HepG2 (cell line): ENCODE results near the gene GLIS1. TPM values are rescaled to one million over a fixed set of nuclear protein-coding genes. Genes with fewer than 3 reads are reported as not detected.

ENCODE experiments used
- ATAC-seq: fragments of 200-7000 bp; cut with Tn5 transposase; 3 replicates; pipeline ENCODE4 v1.9.1; 2020; ENCODE audit warnings: mild to moderate bottlenecking, moderate library complexity
- BruUV-seq: library from RNA; stranded (reverse); fragments of 400-500 nt; replicated peaks from 2 replicates; lab custom pipeline; 2021; lab: Mats Ljungman, UMichigan
- CTCF ChIA-PET: fragments of 300-600 bp; formaldehyde crosslinking; extraction: SDS; loops from one replicate; lab custom pipeline; 2021; ENCODE audit warnings: low total read pairs, inconsistent platforms, low intra/inter-chr PET ratio; lab: Yijun Ruan, JAX
- POLR2A ChIA-PET: fragments of 350-600 bp; sonication (Branson Sonifier 250); formaldehyde crosslinking; loops from one replicate; lab custom pipeline; 2020; ENCODE audit warnings: antibody characterized with exemption, inconsistent platforms; lab: Yijun Ruan, JAX
- DNase-seq: peaks from one replicate; pipeline ENCODE4 v3.0.0-alpha.2; 2015; ENCODE audit warnings: low spot score
- FAIRE-seq: peaks from 3 replicates; lab custom pipeline; 2011; peaks lifted over from hg19 to GRCh38; lab: Jason Lieb, UNC
- H2AFZ ChIP-seq: one replicate; pipeline ENCODE4 v1.6.1; 2011; ENCODE audit warnings: low read length, inconsistent platforms
- H3K27ac ChIP-seq: fragments of 300-600 bp; 3 replicates; pipeline ENCODE4 v1.8.0; 2011; ENCODE audit warnings: mixed run types, mild to moderate bottlenecking, mixed read lengths, low read length, inconsistent platforms; ENCODE audit not compliant: insufficient read depth; ENCODE audit errors: extremely low read length
- H3K27me3 ChIP-seq, 2 experiments: fragments of 200-600 bp in 1 of 2; 2 replicates in 1 of 2; 3 replicates in 1 of 2; pipeline versions ENCODE4 v1.6.0 to v1.8.0; 2011; ENCODE audit warnings: low read length in 2 of 2, mild to moderate bottlenecking in 2 of 2, moderate library complexity in 2 of 2, inconsistent platforms in 1 of 2; ENCODE audit not compliant: insufficient read depth in 2 of 2, control insufficient read depth in 1 of 2
- H3K36me3 ChIP-seq, 2 experiments: fragments of 200-600 bp in 1 of 2; replicated peaks in 1 of 2; 2 replicates in 1 of 2; 3 replicates in 1 of 2; pipeline versions ENCODE4 v1.5.1 to v1.8.0; 2011; ENCODE audit warnings: low read length in 2 of 2, inconsistent platforms in 1 of 2; ENCODE audit not compliant: insufficient read depth in 2 of 2, control insufficient read depth in 1 of 2
- H3K4me1 ChIP-seq: 2 replicates; pipeline ENCODE4 v1.5.1; 2012; ENCODE audit warnings: low read length, inconsistent platforms; ENCODE audit not compliant: insufficient read depth
- H3K4me2 ChIP-seq: 2 replicates; pipeline ENCODE4 v1.6.0; 2011; ENCODE audit warnings: low read depth, low read length, inconsistent platforms
- H3K4me3 ChIP-seq, 3 experiments: fragments of 200-600 bp in 1 of 3; sonication (generic), shearing (Covaris generic) in 1 of 3; replicated peaks in 1 of 3; 2 replicates each; pipeline ENCODE4 v1.5.1; 2011 to 2016; ENCODE audit warnings: low read length in 3 of 3, inconsistent platforms in 2 of 3, low read depth in 2 of 3, mild to moderate bottlenecking in 2 of 3, control low read depth in 1 of 3, mixed read lengths in 1 of 3; ENCODE audit not compliant: insufficient read depth in 1 of 3
- H3K79me2 ChIP-seq: one replicate; pipeline ENCODE4 v1.6.1; 2011; ENCODE audit warnings: low read length, inconsistent platforms; ENCODE audit not compliant: insufficient read depth
- H3K9ac ChIP-seq: 2 replicates; pipeline ENCODE4 v1.6.0; 2011; ENCODE audit warnings: mild to moderate bottlenecking, low read depth, low read length, inconsistent platforms; ENCODE audit not compliant: insufficient read depth
- H3K9me3 ChIP-seq: 2 replicates; pipeline ENCODE4 v1.5.1; 2012; ENCODE audit warnings: mild to moderate bottlenecking, low read length
- H4K20me1 ChIP-seq: 2 replicates; pipeline ENCODE4 v1.6.0; 2011; ENCODE audit warnings: inconsistent platforms, mild to moderate bottlenecking, low read length, moderate library complexity; ENCODE audit not compliant: insufficient read depth
- BATF2 ChIP-seq: sonication (generic); formaldehyde crosslinking; IDR thresholded peaks from 2 replicates; pipeline ENCODE4 v1.8.0; 2022; ENCODE audit warnings: mild to moderate bottlenecking, missing genetic modification reagents, moderate library complexity
- MAFK ChIP-seq, 2 experiments: IDR thresholded peaks in 1 of 2; conservative IDR thresholded peaks in 1 of 2; 2 replicates each; pipeline ENCODE4 v1.6.1; 2011; ENCODE audit warnings: improper control_type of control experiment in 2 of 2, low read length in 2 of 2
- RARG ChIP-seq: sonication (generic); formaldehyde crosslinking; IDR thresholded peaks from 2 replicates; pipeline ENCODE4 v1.4.0; 2020; ENCODE audit warnings: low read depth, mild to moderate bottlenecking, missing genetic modification reagents
- RBM39 ChIP-seq: fragments of 200-400 bp; formaldehyde crosslinking; IDR thresholded peaks from one replicate; pipeline ENCODE4 v1.6.1; 2018; ENCODE audit warnings: antibody characterized with exemption, mild to moderate bottlenecking, low read depth, low read length; ENCODE audit not compliant: poor library complexity, severe bottlenecking
- RXRB ChIP-seq: IDR thresholded peaks from 2 replicates; pipeline ENCODE4 v1.6.1; 2016; ENCODE audit warnings: borderline replicate concordance, missing genetic modification reagents, missing compliant biosample characterization
- TEAD3 ChIP-seq: optimal IDR thresholded peaks from 2 replicates; pipeline ENCODE3; 2016; ENCODE audit warnings: borderline replicate concordance
- ZNF160 ChIP-seq: sonication (generic); formaldehyde crosslinking; IDR thresholded peaks from 2 replicates; pipeline ENCODE4 v1.8.0; 2022; ENCODE audit warnings: mild to moderate bottlenecking, inconsistent platforms, missing genetic modification reagents
- ZNF292 ChIP-seq: sonication (generic); formaldehyde crosslinking; IDR thresholded peaks from 2 replicates; pipeline ENCODE4 v1.8.1; 2022; ENCODE audit warnings: mild to moderate bottlenecking, low read depth, missing genetic modification reagents, borderline replicate concordance
- WGBS: methylation state at CpG from one replicate; pipeline ENCODE4 v1.1.6; 2017; ENCODE audit warnings: low lambda C conversion rate; 5-methylcytosine and 5-hydroxymethylcytosine counted together
- in situ Hi-C: cut with HindIII; loops from 2 replicates; pipeline ENCODE4 v1.10.0; 2017; ENCODE audit warnings: low pct_unique_long_range_greater_than_20kb; ENCODE audit not compliant: extremely low pct_ligation_motif_present
- intact Hi-C: fragments of 100-400 bp; cut with micrococcal nuclease; formaldehyde crosslinking; loops from one replicate; pipeline ENCODE4 v1.10.0; 2022; ENCODE audit not compliant: unreplicated experiment
- polyA plus RNA-seq, 8 experiments: library from polyadenylated mRNA; depleted of rRNA in 3 of 8; stranded (reverse) in 7 of 8; unstranded in 1 of 8; fragments of >200 nt; fragmentation: Illumina TruSeq in 4 of 8; extraction: Trizol in 4 of 8; gene quantifications; 2 replicates each; pipeline versions ENCODE4 v1.2.1 to v1.2.3, GENCODE V29; 2011 to 2016; ENCODE audit warnings: low read depth in 4 of 8, missing spikeins in 1 of 8, mixed read lengths in 1 of 8; ENCODE audit not compliant: insufficient read depth in 1 of 8
- total RNA-seq, 5 experiments: library from RNA; depleted of rRNA; stranded (reverse); fragments of >200 nt; fragmentation: Illumina TruSeq; extraction: Trizol; gene quantifications; 2 replicates each; pipeline ENCODE4 v1.2.3, GENCODE V29; 2016; ENCODE audit warnings: low read depth in 1 of 5

GLIS1 gene
- total and polyA plus RNA-seq, 2 of the 13 experiments (the other 11 are each of a cell fraction or from before 2014, with no cell fraction given): 0.03 TPM; not detected in 1

GRCh38 chr1:53617851-53618499 is 121.0 kb downstream of the GLIS1 start:
- H3K36me3 ChIP-seq: no peaks in the 10 kb centered on the region
- peaks cover 6 to 25% of the 10 kb centered on the region in 2 experiments; a peak in 4 of 5 replicates for H3K27me3 ChIP-seq
- CTCF ChIA-PET: no interaction called here
- DNase-seq (no peak), FAIRE-seq (no peak), ATAC-seq (no peak)
- in situ Hi-C loops: no loop called here
- H3K4me1 ChIP-seq: no peaks in the 10 kb centered on the region
- no peaks in the 10 kb centered on the region for H3K79me2 ChIP-seq
- intact Hi-C loops: no loop called here
- POLR2A ChIA-PET: no interaction called here
- BruUV-seq: no TSS peak
- 21% methylated on average over 2 of the region's 4 CpGs for WGBS
- TF ChIP-seq ZNF292 (CRISPR knock-in tag) (no peak), RBM39 (no peak), RARG (CRISPR knock-in tag) (no peak), BATF2 (CRISPR knock-in tag) (no peak), TEAD3 (no peak), MAFK (conservative IDR thresholded peaks at IDR 0.05 in 1 of 2, IDR thresholded peaks at IDR 0.05 in 1 of 2; ENCODE audit: low read length in 2 of 2) (no peak), ZNF160 (CRISPR knock-in tag) (no peak), RXRB (no peak)
- H3K27ac ChIP-seq: no peak overlapping the region
- H3K4me3 ChIP-seq: no peak overlapping the region
- no peak overlapping the region for H2AFZ ChIP-seq
- H3K9ac ChIP-seq: no peak overlapping the region
- no peak overlapping the region for H3K4me2 ChIP-seq
- no peaks in the 10 kb centered on the region for H3K9me3 ChIP-seq
- no peaks in the 10 kb centered on the region for H4K20me1 ChIP-seq
